DOHH2 (cell line): Measurements from ENCODE around the gene ARL13A.

ENCODE experiments used
- CTCF ChIP-seq: fragments of 200-600 bp; sonication (generic); IDR thresholded peaks from one replicate; pipeline ENCODE4 v1.5.1; 2014; ENCODE audit warnings: antibody characterized with exemption, mild to moderate bottlenecking, low read depth, low read length; ENCODE audit not compliant: poor library complexity, severe bottlenecking
- EZH2phosphoT487 ChIP-seq: fragments of 200-600 bp; sonication (generic); IDR thresholded peaks from 2 replicates; pipeline ENCODE4 v1.6.1; 2017; ENCODE audit warnings: borderline replicate concordance, mild to moderate bottlenecking, antibody characterized with exemption, low read length, moderate library complexity, mixed read lengths

GRCh38 chrX:100969936-100970335, 428 bp downstream of the ARL13A start:
- TF ChIP-seq CTCF (no peak), EZH2phosphoT487 (no peak)
